Measurements from ENCODE around the gene CPEB4.

Gene CPEB4

GRCh38 chr5:173858670-173859407, 29.3 kb upstream of the CPEB4 start:
- DNase-seq (ENCODE audit: low spot score): no peak

DNA sequence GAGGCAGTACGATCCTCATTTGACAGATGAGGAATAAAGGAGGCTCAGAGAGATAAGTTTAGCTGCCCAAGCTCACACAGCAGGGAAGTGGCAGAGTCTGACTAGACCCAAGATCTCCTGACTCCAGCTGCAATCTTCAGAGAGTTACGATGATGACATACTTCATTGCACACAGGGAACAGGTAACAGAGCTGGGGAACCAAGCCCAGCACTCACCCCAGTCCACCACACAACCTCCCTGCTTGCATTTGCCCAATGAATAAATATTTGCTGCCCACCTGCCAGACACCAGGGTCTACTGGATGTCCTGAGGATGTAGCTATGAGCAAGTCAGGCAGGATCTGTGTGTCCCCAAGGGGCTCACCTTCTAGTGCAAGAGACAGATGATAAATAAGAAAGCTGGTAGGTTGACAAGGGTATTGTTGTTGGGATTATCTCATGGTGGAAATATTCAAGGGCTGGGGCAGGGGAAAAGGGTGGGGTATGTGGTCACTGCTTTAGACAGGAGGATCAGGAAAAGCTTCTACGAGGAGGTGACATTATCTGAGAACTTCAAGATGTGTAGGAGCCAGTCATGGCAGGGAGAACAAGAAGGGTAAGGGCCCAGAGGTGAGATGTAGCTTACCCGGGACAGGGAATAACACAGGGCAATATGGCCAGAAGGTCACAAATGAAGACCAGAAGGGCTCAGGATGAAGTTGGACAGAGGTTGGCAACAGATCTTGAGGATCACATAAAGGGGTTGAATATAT, 28.6 kb upstream of the CPEB4 start:
- DNase-seq (ENCODE audit: low spot score): no peak

DNA sequence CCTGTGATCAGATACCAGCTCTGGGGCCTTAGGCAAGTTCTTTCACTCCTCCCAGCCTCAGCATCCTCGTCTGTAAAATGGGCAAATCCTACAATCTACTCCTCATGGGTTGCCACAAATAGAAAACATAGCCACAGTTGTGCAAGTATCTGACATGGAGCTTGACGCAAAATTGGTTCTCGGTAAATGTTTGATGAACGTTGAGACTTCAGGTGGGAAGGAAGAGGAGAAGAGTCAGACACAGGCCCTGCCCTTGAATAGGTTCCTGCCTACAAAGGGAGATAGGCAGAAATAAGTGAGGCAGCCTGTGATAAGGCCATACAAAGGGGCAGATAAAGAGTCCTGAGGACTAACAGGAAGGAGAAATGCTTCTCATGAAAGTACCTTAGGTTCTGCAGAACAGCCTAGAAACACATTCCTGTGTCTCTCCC, 26.1 kb upstream of the CPEB4 start:
- no peak for DNase-seq (ENCODE audit: low spot score)

DNA sequence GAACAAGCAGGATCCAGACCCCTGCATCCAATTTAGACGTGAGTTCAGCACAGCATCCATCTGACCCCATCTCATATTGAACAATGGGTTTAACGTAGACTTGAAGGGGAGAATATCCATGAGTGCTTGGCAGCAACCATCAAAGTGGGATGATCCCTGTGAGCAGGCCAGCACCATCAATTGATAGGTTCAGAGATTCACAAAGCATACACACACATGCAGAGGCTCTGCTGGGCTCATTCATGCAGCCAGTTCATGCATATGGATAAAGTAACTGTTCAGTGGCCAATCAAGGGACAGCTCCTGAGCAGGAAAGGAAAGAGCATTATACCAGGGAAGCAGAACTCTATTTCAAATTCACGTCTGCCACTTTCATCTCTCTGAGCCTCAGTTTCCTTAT, 24.8 kb upstream of the CPEB4 start:
- DNase-seq (ENCODE audit: low spot score): no peak

- peak; percentile 31 for DNase-seq (ENCODE audit: low spot score)
Observed at GRCh38 chr5:173864126-173865050, 23.8 kb upstream of the CPEB4 start.

- peak; percentile 97 for DNase-seq (ENCODE audit: low spot score)
Observed at GRCh38 chr5:173866243-173866857, 21.8 kb upstream of the CPEB4 start.

DNA sequence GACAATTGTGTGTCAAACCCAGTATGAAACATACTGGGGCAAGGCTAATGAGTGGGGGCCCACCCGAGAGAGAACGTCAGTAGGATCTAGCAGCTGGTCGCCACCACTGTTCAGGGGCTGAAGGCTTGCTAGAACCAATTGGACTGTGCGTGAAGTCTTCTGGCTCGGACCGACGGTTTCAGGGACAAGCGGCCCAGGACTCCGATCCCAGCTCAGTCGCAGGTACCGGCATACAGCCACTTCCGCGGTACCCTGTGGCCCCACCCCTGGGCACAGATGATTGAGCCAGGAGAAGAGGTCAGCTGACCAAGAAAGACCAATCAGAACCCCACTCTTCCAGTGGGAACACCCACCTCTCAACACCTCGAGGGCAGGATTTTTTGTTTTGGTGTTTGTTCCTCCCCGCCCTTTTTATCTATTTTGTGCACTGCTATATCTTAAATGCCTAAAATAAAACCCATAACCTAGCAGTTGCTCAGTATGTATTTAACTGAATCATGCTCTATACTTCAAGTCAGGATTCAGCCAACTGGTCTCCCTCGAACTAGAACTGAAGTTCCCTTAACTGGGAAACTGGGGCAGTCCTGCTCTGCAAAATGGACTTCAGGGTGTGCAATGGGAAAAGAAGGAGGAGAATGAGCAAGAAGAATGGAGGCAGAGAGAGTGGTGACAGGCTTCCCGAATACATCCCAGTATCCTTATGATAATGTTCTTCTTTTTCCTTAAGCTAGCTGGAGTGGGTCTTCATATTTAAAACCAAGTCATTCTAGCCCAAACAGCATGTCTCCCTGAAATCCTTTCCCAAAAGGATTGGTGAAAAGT, 21.1 kb upstream of the CPEB4 start:
- peak; percentile 89 for DNase-seq (ENCODE audit: low spot score)

- DNase-seq (ENCODE audit: low spot score): no peak
Observed at GRCh38 chr5:173868096-173868880, 19.9 kb upstream of the CPEB4 start.

DNA sequence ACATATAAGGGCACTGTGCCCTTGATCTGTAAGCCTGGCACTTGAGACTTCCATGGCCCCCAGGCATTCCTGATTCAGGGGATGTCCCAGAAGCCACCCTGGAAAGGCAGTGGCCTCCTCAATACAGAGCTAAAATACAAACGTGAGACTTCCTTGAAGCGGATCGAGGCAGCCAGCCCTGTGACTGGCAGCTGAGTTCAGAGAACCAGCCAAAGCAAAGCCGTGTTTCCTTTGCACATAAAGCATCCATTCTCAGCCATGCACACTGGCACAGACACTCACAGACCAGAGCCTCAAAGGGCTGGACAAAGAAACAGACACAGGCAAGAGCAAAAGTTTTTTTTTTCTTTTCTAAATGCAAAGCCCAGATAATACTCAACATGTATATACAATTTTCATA, 18.8 kb upstream of the CPEB4 start:
- DNase-seq (ENCODE audit: low spot score): peak; percentile 93

DNA sequence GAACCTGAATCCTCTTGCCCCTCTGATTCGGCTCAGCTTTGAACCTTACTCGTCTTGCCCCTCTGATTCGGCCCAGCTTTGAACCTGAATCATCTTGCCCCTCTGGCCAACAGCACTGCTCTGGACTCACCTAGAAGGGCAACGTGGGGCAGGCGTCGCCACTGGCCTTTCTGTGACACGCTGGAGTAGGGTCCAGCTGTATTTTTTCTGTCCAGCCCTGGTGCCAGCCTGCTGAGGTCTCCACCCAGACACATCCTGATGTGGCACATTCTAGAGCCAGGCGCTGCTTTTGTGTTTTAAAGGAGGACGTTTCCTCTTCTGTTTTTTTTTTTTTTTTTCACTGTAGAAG, 15.2 kb upstream of the CPEB4 start:
- no peak for DNase-seq (ENCODE audit: low spot score)

GRCh38 chr5:173873306-173873922, 14.7 kb upstream of the CPEB4 start:
- DNase-seq (ENCODE audit: low spot score): no peak

DNA sequence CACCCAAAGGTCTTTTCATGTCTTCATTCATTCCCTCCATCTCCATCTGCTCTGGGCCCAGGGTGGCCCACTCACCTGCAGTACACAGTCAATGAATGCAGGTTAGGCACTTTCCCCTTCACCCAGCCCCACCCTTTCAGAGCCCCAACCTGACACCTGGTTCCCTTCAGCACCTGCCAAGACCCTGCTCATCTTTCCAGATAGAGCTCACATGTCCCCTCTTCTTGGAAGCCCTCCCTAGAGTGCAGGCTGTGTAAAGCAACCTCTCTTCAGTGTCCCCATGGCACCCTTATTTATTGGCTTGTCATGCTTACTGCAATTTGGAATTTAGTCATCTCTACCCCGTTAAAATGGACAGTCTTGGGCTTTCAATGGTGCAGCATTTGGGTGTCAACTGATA, 13.0 kb upstream of the CPEB4 start:
- DNase-seq (ENCODE audit: low spot score): no peak

- peak; percentile 47 for DNase-seq (ENCODE audit: low spot score)
Observed at GRCh38 chr5:173878224-173878967, 9.8 kb upstream of the CPEB4 start.

DNA sequence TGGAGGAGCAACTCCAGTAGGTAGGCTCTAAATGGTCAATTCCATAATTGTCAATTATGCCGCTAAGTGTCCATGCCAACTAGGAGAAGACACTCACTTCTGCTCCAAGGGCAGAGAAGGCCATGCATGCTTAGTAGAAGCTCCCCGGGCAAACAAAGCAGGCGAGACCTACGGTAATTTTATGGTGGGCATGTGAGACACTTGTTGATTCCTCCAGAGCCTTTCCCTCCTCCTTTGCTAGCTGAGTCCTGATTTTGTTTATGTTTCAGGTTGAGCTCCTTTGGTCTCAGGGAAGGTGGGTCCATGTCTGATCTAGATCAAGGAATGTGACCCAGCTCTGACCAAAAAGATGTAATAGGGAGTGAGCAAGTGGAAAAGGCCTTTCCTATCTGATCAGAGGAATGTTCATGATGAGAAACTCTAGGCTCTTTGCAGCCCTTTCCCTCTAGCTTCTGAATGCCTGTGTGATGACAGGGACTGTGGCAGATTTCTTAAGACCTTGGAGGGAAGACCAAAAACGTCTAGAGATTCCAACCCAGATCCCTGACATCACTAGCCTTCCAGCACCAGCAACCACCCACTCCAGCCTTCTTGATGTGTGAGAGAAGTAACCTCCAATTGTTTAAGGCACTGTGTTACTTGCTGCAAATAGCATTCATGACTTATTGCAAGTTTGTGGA, 7.7 kb upstream of the CPEB4 start:
- no peak for DNase-seq (ENCODE audit: low spot score)

DNA sequence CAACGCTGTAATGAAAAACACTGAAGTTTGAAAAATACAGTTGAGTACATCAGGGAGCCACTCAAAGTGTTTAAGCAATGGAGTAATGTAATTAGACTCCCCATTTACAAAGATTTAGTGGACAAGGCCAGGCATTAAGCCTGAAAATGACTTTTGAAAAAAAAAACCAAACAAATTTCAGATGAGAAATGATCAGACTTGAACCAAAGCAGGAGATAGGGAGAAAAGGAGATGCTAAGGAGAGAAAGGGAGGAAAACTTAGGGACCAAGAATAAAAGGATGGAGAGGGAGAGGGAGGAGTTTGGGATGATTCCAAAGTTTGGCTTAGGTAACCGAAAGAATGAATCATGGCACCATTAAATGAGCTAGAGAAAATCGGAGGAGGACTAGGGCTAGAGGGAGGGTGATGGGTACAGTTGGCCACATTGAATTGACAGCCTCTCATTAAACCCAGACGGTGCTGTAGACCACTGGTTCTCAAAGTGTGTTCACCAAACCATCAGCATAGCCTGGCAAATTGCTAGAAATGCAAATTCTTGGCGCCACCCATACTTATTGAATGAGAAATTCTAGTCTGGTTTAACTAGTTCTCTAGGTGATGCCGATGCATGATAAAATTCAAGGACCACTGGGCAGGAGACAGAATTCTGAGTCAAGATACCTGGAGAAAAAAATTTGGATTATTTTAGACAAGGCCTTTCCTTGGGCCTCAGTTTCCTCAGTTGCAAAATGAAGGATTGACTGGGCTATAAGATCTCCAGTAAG, 6.2 kb upstream of the CPEB4 start:
- no peak for DNase-seq (ENCODE audit: low spot score)

DNA sequence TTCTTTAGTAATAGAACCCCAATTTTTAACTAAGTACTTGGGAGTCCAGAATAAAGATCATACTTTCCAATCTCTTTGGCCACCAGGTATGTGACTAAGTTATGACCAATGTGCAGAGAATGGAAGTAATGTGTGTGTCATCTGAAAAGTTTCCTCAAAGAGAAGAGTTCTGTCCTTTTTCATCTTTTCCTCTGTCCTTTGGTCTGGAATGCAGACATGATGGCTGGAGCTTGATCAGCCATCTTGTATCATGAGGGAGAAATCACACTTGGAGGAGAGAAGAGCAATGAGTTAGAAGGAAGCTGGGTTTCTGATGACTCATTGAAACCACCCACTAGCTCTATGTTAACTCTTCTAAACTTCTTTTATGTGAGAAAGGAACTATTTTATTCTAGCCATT, 5.5 kb upstream of the CPEB4 start:
- DNase-seq (ENCODE audit: low spot score): no peak

GRCh38 chr5:173883347-173883924, 4.7 kb upstream of the CPEB4 start:
- DNase-seq (ENCODE audit: low spot score): no peak

Measured in Ammon's horn (tissue), 1 donor.